ENCODE results near the gene GABRB3. TPM values are rescaled to one million over a fixed set of nuclear protein-coding genes. Genes with fewer than 3 reads are reported as not detected.

The GABRB3 gene
- polyA plus RNA-seq, 3 donors: 5.1 to 9.1 (median 6.5) TPM

DNA sequence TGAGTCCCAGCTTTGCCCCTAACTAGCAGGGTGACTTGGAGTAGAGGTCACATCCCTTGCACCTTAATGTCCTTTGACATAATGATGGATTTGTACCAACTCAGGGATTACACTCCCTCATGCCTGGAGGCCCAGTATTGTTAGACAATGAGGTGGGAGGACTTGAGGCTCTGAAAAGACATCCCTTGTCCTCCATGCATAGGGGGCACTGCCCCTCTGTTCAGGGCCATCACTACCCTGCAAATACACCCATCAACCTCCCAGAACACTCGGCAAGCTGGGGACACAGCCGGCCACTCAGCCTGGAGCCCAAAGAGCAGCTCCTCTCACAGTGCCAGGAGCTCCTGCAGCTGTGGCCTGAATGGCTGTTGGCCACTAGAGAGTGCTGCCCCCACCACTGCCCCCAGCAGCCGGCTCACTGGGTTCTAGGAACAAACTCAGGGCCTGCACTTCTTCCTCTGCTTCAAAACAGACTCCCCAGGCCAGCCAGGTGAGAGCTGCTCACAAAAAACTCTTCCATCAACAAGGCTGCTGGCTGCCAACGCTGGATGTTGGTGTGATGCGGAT is 90.2 kb downstream of the GABRB3 start:
- no peak for DNase-seq (ENCODE audit: low read depth in 3 of 3, low spot score in 2 of 3)

DNA sequence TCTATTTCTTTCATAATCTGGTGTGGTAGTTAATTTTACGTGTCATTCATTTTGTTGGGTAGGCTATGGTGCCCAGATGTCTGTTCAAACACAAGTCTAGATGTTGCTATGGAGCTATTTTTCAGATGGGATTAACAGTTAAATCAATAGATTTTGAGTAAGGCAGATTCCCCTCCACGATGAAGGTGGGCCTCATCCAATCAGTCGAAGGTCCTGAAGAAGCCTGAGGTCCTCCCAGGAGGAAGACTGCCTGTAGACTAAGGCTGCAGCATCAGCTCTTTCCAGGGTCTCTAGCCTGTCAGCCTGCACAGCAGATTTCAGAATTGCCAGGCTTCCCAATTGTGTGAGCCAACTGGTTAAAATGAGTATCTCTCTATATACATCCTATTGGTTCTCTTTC is 92.9 kb downstream of the GABRB3 start:
- DNase-seq (ENCODE audit: low read depth in 3 of 3, low spot score in 2 of 3): no peak

DNA sequence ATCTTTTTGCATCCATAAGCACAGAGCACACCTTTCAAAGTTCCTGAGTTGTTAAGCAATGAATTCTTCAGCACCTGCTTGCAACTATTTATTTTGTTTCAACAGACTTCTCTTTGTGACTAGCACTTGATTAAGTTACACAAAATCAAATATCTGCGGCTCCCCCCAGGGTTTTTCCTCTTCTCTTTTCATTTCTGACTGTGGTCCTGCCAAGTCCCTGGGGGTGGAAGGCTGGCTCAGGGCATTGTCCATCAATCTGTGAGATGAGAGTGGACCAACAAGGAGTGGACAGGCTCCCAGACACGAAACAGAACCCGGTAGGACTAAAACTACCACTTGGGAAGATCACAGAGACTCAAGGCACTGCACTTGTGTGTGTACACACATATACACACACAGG is 96.8 kb downstream of the GABRB3 start:
- no peak for DNase-seq (ENCODE audit: low read depth in 3 of 3, low spot score in 2 of 3)

DNA sequence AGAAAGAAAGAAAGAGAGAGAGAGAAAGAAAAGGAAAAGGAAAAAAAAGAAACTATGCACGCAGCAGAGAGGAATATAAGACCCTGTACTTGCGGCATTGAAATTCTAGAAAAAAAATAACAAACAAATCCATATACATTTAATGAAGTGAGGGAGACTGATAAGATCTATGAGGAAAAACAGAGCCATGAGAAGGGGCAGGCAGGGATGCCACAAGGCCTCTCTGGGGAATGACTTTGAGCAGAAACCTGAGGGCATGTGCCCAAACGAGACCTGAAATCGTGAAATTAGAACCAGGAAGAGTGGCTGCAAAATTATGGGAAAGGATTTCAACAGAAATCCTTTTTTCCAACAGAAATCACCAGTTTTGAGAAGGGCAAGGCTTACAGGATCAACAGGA is 98.4 kb downstream of the GABRB3 start:
- DNase-seq (ENCODE audit: low read depth in 3 of 3, low spot score in 2 of 3): no peak

DNA sequence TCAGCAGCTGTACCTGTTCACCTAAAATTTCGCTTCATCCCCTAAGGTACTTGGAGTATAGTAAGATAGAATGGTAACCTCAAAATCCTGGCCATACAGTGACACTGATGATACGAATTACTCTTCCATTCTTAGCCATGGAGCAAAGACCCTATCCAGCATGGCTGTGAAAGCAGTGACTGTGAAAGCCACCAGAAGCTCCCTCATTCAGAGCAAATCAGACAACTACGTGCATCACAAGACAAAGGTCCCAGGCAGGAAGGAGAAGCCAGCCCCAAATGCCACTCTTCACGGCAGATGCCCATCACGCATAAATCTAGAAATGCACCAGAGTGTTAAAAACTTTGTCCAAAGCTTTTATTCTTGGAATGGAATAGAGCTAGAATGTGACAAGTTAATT is 99.4 kb downstream of the GABRB3 start:
- DNase-seq (ENCODE audit: low read depth in 3 of 3, low spot score in 2 of 3): no peak

DNA sequence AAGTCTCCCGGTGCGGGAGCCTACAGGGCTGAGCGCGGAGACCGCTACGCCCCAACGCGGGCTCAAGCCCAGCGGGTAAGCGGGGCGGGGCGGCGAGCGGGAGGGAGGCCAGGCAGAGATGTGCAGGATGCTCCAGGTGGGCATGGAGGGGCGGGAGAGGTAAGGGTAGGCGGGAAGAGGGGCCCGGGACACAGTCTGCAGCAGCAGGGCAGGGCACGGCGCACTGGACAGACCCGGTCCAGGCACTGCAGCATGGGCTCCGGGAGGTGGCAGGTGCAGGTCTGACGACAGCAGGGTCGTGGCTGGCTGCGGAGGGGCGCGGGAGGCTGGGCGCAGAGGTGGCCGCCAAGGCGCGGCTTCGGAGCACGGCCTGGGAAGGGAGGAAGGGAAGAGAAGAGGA is 102.8 kb downstream of the GABRB3 start:
- no peak for DNase-seq (ENCODE audit: low read depth in 3 of 3, low spot score in 2 of 3)

DNA sequence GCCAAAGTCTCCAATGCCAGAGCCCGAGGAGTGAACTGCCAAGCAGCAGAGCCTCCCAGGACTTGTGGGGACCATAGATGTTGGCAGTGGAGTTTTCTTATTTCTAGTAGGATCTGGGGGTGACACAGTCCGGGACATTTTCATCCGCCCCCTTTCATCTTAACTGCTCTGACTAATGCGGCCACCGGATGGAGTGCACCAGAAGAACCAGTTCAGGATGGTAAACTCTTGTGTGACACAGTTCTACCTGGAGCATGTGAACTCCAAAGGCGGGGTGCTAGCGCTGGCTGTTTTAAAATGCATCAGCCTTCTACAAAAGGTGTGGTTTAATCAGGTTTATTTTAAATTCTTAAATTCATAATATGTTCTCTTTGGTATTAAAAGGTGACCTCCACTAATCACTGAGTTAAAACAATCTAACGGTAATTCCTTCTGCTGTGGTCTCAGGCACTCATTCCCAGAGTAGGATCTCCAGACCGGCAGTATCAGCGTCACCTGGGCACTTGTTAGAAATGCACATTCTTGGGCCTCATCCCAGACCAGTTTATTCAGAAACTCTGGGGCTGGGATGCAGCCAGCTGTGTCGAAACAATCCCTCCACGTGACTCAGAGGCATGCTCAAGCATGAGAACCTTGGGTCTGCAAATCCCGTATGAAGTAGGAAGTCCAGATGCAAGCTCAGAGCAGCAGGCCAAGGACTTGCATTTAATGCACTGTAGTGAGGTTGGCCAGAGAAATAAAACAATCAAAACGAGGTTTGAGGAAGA is 105.5 kb downstream of the GABRB3 start:
- DNase-seq (ENCODE audit: low read depth in 3 of 3, low spot score in 2 of 3): no peak

DNA sequence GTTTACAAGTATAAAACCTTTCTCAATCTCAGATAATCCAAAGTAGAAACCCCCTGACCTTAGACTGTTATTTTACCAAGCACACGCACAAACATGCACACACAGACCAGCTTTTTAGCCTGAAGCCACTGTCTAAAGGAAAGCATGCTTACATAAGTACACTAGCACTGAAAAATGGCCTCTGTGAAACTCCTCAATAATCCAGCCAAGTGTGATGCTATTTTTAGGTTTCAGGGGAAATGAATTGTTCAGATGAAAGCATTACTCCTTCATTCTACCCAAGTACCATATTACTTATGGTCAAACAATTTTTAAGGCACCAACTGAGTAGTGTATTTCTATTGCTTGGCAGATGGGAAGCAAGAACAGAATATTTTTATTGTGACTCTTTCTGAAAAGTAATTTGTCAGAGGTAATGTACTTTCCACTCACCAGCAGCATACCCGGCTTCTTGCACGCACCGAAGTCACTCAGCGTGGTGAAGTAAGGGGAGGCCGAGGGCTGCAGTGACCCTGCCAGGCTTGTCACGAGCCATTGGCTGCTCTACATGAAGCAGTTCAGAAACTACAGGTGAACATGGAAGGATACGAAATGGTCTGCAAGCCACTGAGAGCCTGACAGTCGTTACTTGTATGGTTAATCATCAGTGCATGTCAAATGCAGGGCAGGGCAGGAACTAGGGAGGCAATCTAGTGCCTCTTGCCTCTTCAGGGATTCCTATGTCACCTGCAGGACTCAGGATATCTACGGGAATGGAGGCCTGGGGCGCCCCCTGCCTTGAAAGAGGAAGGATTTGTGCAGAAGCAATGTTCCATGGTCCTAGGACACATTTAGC is 106.7 kb downstream of the GABRB3 start:
- DNase-seq (ENCODE audit: low read depth in 3 of 3, low spot score in 2 of 3): no peak

DNA sequence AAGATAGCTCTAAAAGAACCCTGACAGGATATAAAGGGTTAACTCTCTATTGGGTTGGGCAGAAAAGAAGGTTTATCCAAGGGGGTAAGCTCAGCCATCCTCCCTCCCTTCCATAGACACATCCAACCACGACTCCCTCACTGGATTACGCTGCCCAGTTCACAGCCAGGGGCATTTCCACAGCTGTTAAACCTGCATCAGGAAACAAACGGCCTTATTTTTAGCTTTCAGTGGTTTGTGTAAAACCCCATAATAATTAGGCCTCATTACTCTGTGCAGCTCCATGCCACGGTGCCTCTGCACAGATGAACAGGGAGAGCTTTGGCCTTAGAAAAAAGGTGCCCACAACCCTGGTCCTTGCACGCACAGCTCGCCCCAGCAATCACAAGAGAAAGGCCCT is 110.6 kb downstream of the GABRB3 start:
- DNase-seq (ENCODE audit: low read depth in 3 of 3, low spot score in 2 of 3): no peak

DNA sequence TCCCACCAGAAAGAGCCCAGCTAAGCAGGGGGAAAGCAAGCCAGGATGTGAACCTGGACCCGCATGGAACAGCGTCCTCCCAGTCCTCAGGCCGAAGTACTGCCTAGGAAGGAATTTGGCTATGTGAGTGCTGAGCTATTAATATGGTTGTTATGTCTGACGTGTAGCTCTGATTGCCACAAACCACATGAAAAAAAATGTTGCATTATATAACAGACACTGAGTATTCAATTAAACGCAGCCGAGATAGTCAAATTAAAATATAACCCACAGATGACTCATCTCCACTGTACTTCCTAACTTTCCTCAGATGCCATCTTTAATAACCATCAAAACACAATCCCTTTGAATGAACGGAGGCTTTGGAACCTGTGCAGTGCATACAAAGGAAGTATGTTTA is 111.1 kb downstream of the GABRB3 start:
- DNase-seq (ENCODE audit: low read depth in 3 of 3, low spot score in 2 of 3): no peak

DNA sequence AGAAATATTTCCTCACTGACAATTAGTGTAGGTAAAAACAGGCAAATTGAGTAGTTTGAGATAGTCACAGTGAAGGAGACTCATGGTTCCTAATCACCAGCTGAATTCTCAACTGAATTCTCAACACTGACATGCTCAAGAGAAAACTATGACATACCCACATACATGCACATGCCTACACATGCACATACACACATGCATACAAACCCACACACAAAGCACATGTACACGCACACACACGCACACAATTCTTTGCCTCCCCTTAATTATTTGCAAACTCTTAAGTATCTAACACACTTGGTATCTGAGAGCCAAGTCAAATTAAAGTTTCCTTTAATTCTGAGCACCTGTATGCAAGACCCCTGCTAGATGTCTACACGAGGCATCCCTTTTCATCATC is 111.8 kb downstream of the GABRB3 start:
- DNase-seq (ENCODE audit: low read depth in 3 of 3, low spot score in 2 of 3): no peak

DNA sequence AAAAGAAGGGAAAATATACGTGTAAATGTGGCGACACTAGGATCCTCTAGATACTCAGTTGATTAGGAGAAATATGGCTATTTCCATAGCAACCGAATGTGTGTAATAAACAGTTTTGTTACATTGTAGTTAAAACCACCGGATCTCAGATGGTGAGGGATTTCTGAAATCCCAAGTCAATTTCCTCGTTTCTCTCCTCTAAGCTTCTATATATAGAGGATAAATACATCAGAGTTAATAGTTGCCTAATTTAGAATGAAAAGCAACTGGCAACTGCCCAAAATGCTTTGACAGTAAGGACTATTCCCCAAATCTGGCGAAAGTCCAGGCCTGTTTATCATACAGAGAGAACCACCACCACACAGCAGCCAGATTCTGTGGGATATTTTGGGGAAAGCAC is 112.6 kb downstream of the GABRB3 start:
- no peak for DNase-seq (ENCODE audit: low read depth in 3 of 3, low spot score in 2 of 3)

DNA sequence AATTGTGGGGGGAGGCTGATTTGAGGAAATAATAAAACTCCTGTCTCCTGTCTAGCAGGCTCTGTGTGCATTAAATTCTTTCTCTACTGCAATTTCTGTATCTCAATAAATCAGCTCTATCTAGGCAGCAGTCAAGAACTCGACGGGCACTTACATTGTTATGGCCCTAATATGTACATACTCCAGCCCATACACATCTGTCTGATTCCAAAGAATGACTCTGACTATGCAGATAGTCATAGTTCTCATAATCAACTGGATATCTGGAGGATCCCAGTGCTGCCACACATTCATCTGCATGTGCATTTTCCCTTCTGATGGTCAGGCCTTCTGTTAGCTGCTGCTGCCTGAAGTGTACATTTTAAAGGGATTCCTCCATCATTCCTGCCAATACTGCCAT is 114.6 kb downstream of the GABRB3 start:
- DNase-seq (ENCODE audit: low read depth in 3 of 3, low spot score in 2 of 3): no peak

DNA sequence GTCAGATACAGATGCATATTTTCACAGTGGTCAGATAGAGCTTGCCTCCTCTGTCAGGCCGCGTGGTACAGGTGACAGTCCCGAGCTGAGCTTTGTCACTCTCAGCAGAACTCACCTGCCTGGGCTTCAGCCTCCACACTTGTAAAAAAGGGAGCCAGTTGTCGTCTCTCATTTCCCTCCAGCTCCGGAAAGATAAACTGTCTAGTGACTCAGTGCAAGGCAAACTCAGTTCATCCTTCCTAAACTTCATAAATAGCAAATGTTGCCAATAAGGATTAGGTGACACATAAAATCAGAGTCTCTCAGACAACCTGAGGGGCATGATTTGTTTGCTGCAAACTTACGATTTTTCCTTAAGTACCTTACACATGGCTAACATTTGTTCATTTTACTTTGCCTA is 116.8 kb downstream of the GABRB3 start:
- no peak for DNase-seq (ENCODE audit: low read depth in 3 of 3, low spot score in 2 of 3)

DNA sequence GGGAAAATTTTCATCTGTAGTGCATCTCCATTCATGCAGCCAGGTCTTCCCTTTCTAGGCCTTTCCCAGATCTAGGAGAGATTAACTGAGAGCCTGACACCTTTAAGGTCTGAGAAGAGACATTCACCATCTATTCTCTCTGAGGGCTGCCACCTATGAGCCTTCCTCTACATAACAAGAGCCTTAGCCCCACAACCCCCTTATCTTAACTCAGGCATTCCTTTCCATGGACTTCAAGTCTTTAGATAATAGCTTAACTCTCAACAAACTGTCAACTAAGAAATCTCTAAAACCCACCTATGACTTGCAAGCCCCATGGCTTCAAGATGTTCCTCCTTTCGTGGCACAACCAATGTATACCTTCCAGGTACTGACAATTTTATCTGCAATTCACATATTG is 121.0 kb downstream of the GABRB3 start:
- DNase-seq (ENCODE audit: low read depth in 3 of 3, low spot score in 2 of 3): no peak

DNA sequence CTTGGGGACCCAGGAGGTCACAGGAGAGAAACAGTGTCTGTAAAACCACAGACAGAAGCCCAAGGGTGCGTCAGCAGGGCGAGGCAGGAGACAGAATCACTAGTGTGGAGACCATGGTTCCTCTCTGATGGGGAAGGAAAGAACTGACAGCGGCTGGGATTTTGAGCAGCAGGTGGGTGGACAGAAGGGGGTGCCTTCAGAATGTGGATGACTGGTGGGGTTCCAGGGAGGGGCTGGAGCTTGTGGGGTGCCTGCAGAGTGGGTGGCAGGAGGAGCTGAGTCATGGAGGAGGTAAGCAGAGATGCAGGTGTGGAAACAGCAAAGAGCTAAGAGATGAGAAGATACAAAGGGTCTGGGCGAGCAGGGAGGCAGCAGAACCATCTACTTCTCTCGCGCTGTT is 124.2 kb downstream of the GABRB3 start:
- no peak for DNase-seq (ENCODE audit: low read depth in 3 of 3, low spot score in 2 of 3)

DNA sequence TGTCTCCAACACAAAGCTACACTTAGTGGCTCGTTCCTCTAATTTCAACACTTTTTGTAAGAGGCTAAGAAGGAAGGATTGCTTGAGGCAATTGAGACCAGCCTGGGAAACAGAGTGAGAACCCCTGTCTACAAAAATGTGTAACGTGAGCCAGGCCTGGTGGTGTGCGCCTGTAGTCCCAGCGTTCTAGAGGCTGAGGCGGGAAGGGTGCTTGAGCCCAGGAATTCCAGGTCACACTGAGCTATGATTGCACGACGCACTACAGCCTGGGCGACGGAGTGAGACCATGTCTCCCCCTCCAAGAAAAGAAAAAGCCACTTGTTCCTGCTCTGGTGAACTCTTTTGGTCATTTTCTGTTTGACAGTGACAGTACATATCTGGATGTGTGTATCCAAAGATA is 127.9 kb downstream of the GABRB3 start:
- DNase-seq (ENCODE audit: low read depth in 3 of 3, low spot score in 2 of 3): no peak

DNA sequence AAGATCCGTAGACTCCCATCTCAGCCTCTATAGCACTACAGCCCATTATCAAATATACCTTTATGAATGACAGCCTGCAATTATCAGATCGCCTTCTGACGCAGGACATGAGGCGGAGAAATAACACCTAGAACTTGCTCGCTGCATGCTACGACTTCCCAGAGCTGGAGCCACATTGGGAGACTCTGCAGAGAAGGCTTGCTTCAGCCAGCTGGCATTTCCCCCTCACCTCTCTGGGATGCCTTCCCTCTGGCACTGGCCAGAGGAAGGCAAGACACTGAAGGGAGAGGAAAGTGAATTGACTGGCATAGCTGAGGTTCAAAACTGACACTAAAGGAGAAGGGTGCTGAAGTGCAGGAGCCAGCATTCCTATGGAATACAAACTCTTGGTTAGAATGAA is 131.7 kb downstream of the GABRB3 start:
- no peak for DNase-seq (ENCODE audit: low read depth in 3 of 3, low spot score in 2 of 3)

DNA sequence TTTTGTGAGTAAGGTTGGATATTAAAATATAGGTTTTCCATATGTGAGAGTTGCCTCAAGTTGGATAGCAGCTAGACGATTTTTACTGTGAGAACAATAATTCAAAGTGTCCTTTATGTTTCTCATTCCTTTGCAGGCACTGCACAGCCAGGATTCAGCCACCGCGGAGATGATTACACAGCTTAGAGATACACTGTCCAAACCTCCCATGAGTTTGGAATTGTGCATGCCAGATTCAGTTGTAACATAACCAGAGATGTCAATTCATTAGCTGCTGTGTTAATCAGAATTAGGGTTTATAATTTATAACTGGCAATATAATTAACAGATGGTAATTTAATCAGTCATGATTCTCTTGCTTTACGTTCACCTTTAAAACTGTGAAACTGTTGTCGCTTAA is 132.3 kb downstream of the GABRB3 start:
- DNase-seq (ENCODE audit: low read depth in 3 of 3, low spot score in 2 of 3): no peak

DNA sequence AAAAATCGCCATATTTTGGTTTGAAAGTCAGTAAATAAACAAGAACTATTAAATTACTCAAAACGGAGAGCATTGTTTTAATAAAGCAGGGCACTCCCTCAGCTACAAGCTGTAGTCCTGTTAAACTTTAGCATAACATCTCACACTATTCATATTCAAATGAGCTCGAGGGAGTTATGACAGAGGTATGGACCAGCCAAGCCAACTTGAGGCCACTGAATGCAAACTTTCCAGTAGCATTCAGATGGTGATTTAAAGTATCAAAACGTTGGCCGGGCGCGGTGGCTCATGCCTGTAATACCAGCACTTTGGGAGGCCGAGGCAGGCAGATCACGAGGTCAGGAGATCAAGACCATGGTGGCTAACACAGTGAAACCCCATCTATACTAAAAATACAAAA is 132.9 kb downstream of the GABRB3 start:
- no peak for DNase-seq (ENCODE audit: low read depth in 3 of 3, low spot score in 2 of 3)

DNA sequence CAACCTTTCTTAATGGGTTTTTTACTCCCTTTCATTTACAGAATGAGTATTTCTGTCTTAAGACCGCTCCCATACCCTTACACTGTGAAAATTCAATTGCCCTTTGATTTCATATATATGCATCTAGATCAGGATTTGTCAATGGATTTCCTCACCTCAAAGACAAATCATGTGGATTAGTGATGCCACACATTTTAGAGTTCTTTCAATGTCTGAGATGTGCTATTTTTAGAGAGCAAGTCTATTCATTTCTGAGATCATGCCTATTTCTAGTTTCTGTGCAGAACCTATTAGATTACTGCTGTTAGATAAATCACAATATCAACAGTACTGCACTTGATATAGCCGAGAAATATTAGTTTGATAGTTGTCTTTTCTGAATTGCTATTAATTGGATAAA is 137.3 kb downstream of the GABRB3 start:
- DNase-seq (ENCODE audit: low read depth in 3 of 3, low spot score in 2 of 3): no peak

DNA sequence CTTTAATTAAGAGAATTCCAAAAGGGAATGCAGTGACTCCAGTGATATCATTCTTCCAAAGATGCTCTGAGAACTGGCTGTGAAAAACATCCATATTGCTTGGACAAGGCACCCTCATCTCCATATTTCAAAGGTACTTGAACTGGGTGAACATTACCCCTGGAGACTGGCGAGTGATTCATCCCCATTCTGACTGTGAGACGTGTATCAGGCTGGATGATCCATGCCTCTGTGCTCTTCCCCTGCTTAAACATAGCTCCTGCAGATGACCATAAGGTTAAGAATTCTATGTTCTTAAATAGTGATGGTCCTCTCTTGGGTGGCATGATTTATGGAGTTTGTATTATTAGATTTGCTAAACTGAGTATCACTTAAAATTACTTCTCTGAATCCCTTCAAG is 137.8 kb downstream of the GABRB3 start:
- no peak for DNase-seq (ENCODE audit: low read depth in 3 of 3, low spot score in 2 of 3)
